Panc1 (cell line): ENCODE data around the gene CCDC12. TPM values are rescaled to one million over a fixed set of nuclear protein-coding genes. Genes with fewer than 3 reads are reported as not detected.

Experiments used
- ATAC-seq: fragments of 200-7000 bp; cut with Tn5 transposase; 2 replicates; pipeline ENCODE4 v1.9.1; 2020; ENCODE audit warnings: mild to moderate bottlenecking, moderate library complexity
- BruUV-seq: library from RNA; stranded (reverse); fragments of 400-500 nt; replicated peaks from 2 replicates; lab custom pipeline; 2021; lab: Mats Ljungman, UMichigan
- CTCF ChIA-PET: fragments of 300-600 bp; sonication (Branson Sonifier 250); formaldehyde crosslinking; loops from one replicate; lab custom pipeline; 2022; ENCODE audit warnings: antibody characterized with exemption; lab: Charles Lee
- POLR2A ChIA-PET: fragments of 300-600 bp; sonication (Branson Sonifier 250); formaldehyde crosslinking; loops from one replicate; lab custom pipeline; 2022; ENCODE audit warnings: antibody characterized with exemption; lab: Charles Lee
- DNase-seq: peaks from one replicate; pipeline ENCODE4 v3.0.0-alpha.2; 2010; ENCODE audit warnings: low read depth, low spot score
- H3K27ac ChIP-seq: 2 replicates; pipeline ENCODE4 v1.5.1; 2011; ENCODE audit warnings: mild to moderate bottlenecking, low read length, inconsistent platforms
- H3K27me3 ChIP-seq: fragments of 200-500 bp; sonication (Bioruptor generic); 2 replicates; pipeline ENCODE4 v1.6.0; 2014; ENCODE audit warnings: low read length, inconsistent platforms; ENCODE audit not compliant: control insufficient read depth, insufficient read depth
- H3K36me3 ChIP-seq: fragments of 200-500 bp; sonication (Bioruptor generic); 2 replicates; pipeline ENCODE4 v1.5.1; 2014; ENCODE audit warnings: inconsistent platforms, mild to moderate bottlenecking, low read length, moderate library complexity; ENCODE audit not compliant: control insufficient read depth, insufficient read depth
- H3K4me1 ChIP-seq: 2 replicates; pipeline ENCODE4 v1.5.1; 2011; ENCODE audit warnings: inconsistent platforms, mild to moderate bottlenecking, low read length, moderate library complexity; ENCODE audit not compliant: control insufficient read depth, insufficient read depth
- H3K4me3 ChIP-seq, 2 experiments: 2 replicates each; pipeline ENCODE4 v1.5.1; 2011 to 2012; ENCODE audit warnings: low read depth in 2 of 2, low read length in 2 of 2, mild to moderate bottlenecking in 2 of 2, inconsistent platforms in 1 of 2, moderate library complexity in 1 of 2
- H3K9me3 ChIP-seq: fragments of 200-500 bp; sonication (Bioruptor generic); 2 replicates; pipeline ENCODE4 v1.5.1; 2014; ENCODE audit warnings: low read depth, mild to moderate bottlenecking, inconsistent platforms, low read length, moderate library complexity; ENCODE audit not compliant: control insufficient read depth, insufficient read depth
- POLR2AphosphoS5 ChIP-seq: IDR thresholded peaks from 2 replicates; pipeline ENCODE4 v1.6.1; 2012; ENCODE audit warnings: mild to moderate bottlenecking, low read depth, low read length, moderate library complexity
- SIN3A ChIP-seq: IDR thresholded peaks from 2 replicates; pipeline ENCODE4 v1.6.1; 2012; ENCODE audit warnings: low read depth, mild to moderate bottlenecking, low read length, moderate library complexity, borderline replicate concordance; ENCODE audit not compliant: insufficient read depth
- TCF7L2 ChIP-seq: IDR thresholded peaks from 2 replicates; pipeline ENCODE4 v1.6.1; 2011; ENCODE audit warnings: mild to moderate bottlenecking, low read depth, low read length, inconsistent platforms
- in situ Hi-C: cut with HindIII; loops from 2 replicates; pipeline ENCODE4 v1.10.0; 2016; ENCODE audit warnings: low sequenced_read_pairs, low pct_unique_long_range_greater_than_20kb
- intact Hi-C: fragments of 100-400 bp; cut with micrococcal nuclease; formaldehyde crosslinking; loops from one replicate; pipeline ENCODE4 v1.10.0; 2022; ENCODE audit not compliant: unreplicated experiment
- total RNA-seq: library from RNA; stranded (reverse); gene quantifications from one replicate; pipeline ENCODE4 v1.2.1, GENCODE V29; 2021; ENCODE audit not compliant: unreplicated experiment
- TF ChIP-seq, protein P1 (sequence below): fragments of 450-650 bp; IDR thresholded peaks from 2 replicates; pipeline ENCODE4 v1.5.1; 2017; ENCODE audit warnings: mild to moderate bottlenecking
- TF ChIP-seq, protein P2 (sequence below), 2 experiments: IDR thresholded peaks; 2 replicates each; pipeline ENCODE4 v1.6.1; 2011 to 2012; ENCODE audit warnings: low read depth in 2 of 2, control low read depth in 1 of 2, low read length in 1 of 2, mild to moderate bottlenecking in 1 of 2, moderate library complexity in 1 of 2; ENCODE audit not compliant: insufficient read depth in 1 of 2

CCDC12 gene
- total RNA-seq, 1 experiment from 2014 or later: 35.5 TPM

- no peaks in the 10 kb centered on the region for H3K27me3 ChIP-seq
- H3K4me3 ChIP-seq: no peak overlapping the region
- TF ChIP-seq, protein P1, sequence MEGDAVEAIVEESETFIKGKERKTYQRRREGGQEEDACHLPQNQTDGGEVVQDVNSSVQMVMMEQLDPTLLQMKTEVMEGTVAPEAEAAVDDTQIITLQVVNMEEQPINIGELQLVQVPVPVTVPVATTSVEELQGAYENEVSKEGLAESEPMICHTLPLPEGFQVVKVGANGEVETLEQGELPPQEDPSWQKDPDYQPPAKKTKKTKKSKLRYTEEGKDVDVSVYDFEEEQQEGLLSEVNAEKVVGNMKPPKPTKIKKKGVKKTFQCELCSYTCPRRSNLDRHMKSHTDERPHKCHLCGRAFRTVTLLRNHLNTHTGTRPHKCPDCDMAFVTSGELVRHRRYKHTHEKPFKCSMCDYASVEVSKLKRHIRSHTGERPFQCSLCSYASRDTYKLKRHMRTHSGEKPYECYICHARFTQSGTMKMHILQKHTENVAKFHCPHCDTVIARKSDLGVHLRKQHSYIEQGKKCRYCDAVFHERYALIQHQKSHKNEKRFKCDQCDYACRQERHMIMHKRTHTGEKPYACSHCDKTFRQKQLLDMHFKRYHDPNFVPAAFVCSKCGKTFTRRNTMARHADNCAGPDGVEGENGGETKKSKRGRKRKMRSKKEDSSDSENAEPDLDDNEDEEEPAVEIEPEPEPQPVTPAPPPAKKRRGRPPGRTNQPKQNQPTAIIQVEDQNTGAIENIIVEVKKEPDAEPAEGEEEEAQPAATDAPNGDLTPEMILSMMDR: no peak
- TF ChIP-seq SIN3A (no peak), POLR2AphosphoS5 (no peak), TCF7L2 (no peak)
- TF ChIP-seq, protein P2, sequence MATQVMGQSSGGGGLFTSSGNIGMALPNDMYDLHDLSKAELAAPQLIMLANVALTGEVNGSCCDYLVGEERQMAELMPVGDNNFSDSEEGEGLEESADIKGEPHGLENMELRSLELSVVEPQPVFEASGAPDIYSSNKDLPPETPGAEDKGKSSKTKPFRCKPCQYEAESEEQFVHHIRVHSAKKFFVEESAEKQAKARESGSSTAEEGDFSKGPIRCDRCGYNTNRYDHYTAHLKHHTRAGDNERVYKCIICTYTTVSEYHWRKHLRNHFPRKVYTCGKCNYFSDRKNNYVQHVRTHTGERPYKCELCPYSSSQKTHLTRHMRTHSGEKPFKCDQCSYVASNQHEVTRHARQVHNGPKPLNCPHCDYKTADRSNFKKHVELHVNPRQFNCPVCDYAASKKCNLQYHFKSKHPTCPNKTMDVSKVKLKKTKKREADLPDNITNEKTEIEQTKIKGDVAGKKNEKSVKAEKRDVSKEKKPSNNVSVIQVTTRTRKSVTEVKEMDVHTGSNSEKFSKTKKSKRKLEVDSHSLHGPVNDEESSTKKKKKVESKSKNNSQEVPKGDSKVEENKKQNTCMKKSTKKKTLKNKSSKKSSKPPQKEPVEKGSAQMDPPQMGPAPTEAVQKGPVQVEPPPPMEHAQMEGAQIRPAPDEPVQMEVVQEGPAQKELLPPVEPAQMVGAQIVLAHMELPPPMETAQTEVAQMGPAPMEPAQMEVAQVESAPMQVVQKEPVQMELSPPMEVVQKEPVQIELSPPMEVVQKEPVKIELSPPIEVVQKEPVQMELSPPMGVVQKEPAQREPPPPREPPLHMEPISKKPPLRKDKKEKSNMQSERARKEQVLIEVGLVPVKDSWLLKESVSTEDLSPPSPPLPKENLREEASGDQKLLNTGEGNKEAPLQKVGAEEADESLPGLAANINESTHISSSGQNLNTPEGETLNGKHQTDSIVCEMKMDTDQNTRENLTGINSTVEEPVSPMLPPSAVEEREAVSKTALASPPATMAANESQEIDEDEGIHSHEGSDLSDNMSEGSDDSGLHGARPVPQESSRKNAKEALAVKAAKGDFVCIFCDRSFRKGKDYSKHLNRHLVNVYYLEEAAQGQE (IDR thresholded peaks at IDR 0.05; ENCODE audit: insufficient read depth in 1 of 2, low read depth in 2 of 2, low read length in 1 of 2): no peak
- TSS peak; percentile 71 for BruUV-seq
- H3K9me3 ChIP-seq: no peaks in the 10 kb centered on the region
- intact Hi-C loops: no loop called here
- DNase-seq (no peak), ATAC-seq (no peak)
- peaks cover 7% of the 10 kb centered on the region for H3K36me3 ChIP-seq
- POLR2A ChIA-PET: no interaction called here
- in situ Hi-C loops: no loop called here
- CTCF ChIA-PET: no interaction called here
- no peak overlapping the region for H3K27ac ChIP-seq
- no peaks in the 10 kb centered on the region for H3K4me1 ChIP-seq
These were observed 39.8 kb upstream of the CCDC12 start for GRCh38 chr3:47016086-47016933.

GRCh38 chr3:47015151-47015550 lies 38.6 kb upstream of the CCDC12 start:
- POLR2A ChIA-PET: interaction anchor here (0.6 to 0.7 kb wide), 2 partner anchors 268 to 296 kb away, joined by 5 to 17 read pairs; no protein-coding TSS in a partner anchor
- CTCF ChIA-PET: no interaction called here
- ATAC-seq (no peak), DNase-seq (no peak)
- no TSS peak for BruUV-seq
- H3K4me1 ChIP-seq: no peaks in the 10 kb centered on the region
- H3K27ac ChIP-seq: no peak overlapping the region
- intact Hi-C loops (no loop called here), in situ Hi-C loops (no loop called here)
- no peaks in the 10 kb centered on the region for H3K9me3 ChIP-seq
- no peaks in the 10 kb centered on the region for H3K27me3 ChIP-seq
- H3K4me3 ChIP-seq: no peak overlapping the region
- TF ChIP-seq, protein P1: no peak
- TF ChIP-seq SIN3A: no peak
- no peak for TF ChIP-seq TCF7L2
- no peak for TF ChIP-seq POLR2AphosphoS5
- H3K36me3 ChIP-seq: peaks cover 5% of the 10 kb centered on the region
